DND-41 (cell line): Measurements from ENCODE around the gene BCAN.
A peak's percentile ranks its signal among the peaks of the same experiment; 100 is the strongest.

Experiments used
- ATAC-seq: fragments of 200-7000 bp; cut with Tn5 transposase; 3 replicates; pipeline ENCODE4 v1.9.1; 2021; ENCODE audit warnings: low read depth; ENCODE audit not compliant: insufficient read depth
- DNase-seq: peaks from one replicate; pipeline ENCODE4 v3.0.0-alpha.2; 2020
- H2AFZ ChIP-seq: 2 replicates; pipeline ENCODE4 v1.6.0; 2012; ENCODE audit warnings: low read depth, low read length
- H3K27ac ChIP-seq: 2 replicates; pipeline ENCODE4 v1.5.1; 2012; ENCODE audit warnings: low read length, inconsistent platforms
- H3K27me3 ChIP-seq: fragments of 200-600 bp; sonication (generic); 2 replicates; pipeline ENCODE4 v1.6.0; 2012; ENCODE audit warnings: low read length, mild to moderate bottlenecking, inconsistent platforms; ENCODE audit not compliant: insufficient read depth, poor library complexity
- H3K36me3 ChIP-seq: 2 replicates; pipeline ENCODE4 v1.5.1; 2012; ENCODE audit warnings: low read length, inconsistent platforms; ENCODE audit not compliant: insufficient read depth
- H3K4me1 ChIP-seq: 2 replicates; pipeline ENCODE4 v1.5.1; 2012; ENCODE audit warnings: mild to moderate bottlenecking, low read length; ENCODE audit not compliant: insufficient read depth
- H3K4me2 ChIP-seq: 2 replicates; pipeline ENCODE4 v1.6.0; 2012; ENCODE audit warnings: mild to moderate bottlenecking, moderate library complexity, low read length, inconsistent platforms; ENCODE audit not compliant: insufficient read depth
- H3K4me3 ChIP-seq, 2 experiments: fragments of 200-600 bp in 1 of 2; shearing (Covaris generic) in 1 of 2; 2 replicates each; pipeline ENCODE4 v1.5.1; 2012 to 2016; ENCODE audit warnings: inconsistent platforms in 2 of 2, low read length in 2 of 2, mild to moderate bottlenecking in 2 of 2, low read depth in 1 of 2, moderate library complexity in 1 of 2
- H3K79me2 ChIP-seq: 2 replicates; pipeline ENCODE4 v1.6.0; 2012; ENCODE audit warnings: low read length, inconsistent platforms; ENCODE audit not compliant: insufficient read depth
- H3K9ac ChIP-seq: 2 replicates; pipeline ENCODE4 v1.6.0; 2012; ENCODE audit warnings: low read depth, mild to moderate bottlenecking, inconsistent platforms, low read length, moderate library complexity
- H3K9me3 ChIP-seq: 2 replicates; pipeline ENCODE4 v1.5.1; 2012; ENCODE audit warnings: low read length, moderate library complexity, mild to moderate bottlenecking, inconsistent platforms; ENCODE audit not compliant: insufficient read depth, severe bottlenecking
- H4K20me1 ChIP-seq: 2 replicates; pipeline ENCODE4 v1.6.0; 2012; ENCODE audit warnings: low read length; ENCODE audit not compliant: insufficient read depth
- EZH2 ChIP-seq: IDR thresholded peaks from 3 replicates; pipeline ENCODE4 v1.6.1; 2012; ENCODE audit warnings: borderline replicate concordance, low read depth, mild to moderate bottlenecking, moderate library complexity, low read length, inconsistent platforms; ENCODE audit not compliant: severe bottlenecking
- TF ChIP-seq, protein P1 (sequence below): IDR thresholded peaks from 2 replicates; pipeline ENCODE4 v1.5.1; 2012; ENCODE audit warnings: borderline replicate concordance, low read length, moderate library complexity, mild to moderate bottlenecking; ENCODE audit not compliant: poor library complexity, severe bottlenecking; ENCODE audit errors: extremely low read depth

The BCAN gene

DNA sequence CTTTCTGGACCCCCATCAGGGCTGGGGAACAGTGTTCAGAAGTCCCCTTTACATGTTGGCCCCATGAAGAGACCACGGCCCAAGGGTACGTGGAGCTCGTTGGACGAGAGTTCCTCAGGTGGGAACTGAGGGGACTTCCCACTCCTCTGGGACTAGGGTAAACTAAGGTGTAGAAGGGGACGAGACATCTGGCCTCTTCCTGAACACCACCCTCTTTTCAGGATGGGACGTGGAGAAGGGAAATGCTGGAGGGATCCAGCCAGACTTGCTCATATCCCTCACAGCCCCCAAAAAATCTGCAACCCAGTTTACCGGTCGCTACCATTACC is 48.3 kb upstream of the BCAN start:
- Histone ChIP-seq H3K27me3 (no peaks in the 10 kb centered on the region), H3K9ac (peak overlapping the region; percentile 95; the same call in 1 of the 2 replicates), H3K4me3 (no peak overlapping the region), H3K4me1 (peaks cover 30% of the 10 kb centered on the region), H2AFZ (no peak overlapping the region), H3K9me3 (no peaks in the 10 kb centered on the region), H3K27ac (peak overlapping the region; percentile 96; the same call in 1 of the 2 replicates), H3K4me2 (peak overlapping the region; percentile 92; the same call in 1 of the 2 replicates), H4K20me1 (peaks cover 13% of the 10 kb centered on the region; the same call in 1 of the 2 replicates), H3K36me3 (peaks cover 62% of the 10 kb centered on the region), H3K79me2 (peaks cover 30% of the 10 kb centered on the region)
- no peak for ATAC-seq
- TF ChIP-seq EZH2 = no peak
- TF ChIP-seq, protein P1, sequence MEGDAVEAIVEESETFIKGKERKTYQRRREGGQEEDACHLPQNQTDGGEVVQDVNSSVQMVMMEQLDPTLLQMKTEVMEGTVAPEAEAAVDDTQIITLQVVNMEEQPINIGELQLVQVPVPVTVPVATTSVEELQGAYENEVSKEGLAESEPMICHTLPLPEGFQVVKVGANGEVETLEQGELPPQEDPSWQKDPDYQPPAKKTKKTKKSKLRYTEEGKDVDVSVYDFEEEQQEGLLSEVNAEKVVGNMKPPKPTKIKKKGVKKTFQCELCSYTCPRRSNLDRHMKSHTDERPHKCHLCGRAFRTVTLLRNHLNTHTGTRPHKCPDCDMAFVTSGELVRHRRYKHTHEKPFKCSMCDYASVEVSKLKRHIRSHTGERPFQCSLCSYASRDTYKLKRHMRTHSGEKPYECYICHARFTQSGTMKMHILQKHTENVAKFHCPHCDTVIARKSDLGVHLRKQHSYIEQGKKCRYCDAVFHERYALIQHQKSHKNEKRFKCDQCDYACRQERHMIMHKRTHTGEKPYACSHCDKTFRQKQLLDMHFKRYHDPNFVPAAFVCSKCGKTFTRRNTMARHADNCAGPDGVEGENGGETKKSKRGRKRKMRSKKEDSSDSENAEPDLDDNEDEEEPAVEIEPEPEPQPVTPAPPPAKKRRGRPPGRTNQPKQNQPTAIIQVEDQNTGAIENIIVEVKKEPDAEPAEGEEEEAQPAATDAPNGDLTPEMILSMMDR = no peak
- DNase-seq = no peak

DNA sequence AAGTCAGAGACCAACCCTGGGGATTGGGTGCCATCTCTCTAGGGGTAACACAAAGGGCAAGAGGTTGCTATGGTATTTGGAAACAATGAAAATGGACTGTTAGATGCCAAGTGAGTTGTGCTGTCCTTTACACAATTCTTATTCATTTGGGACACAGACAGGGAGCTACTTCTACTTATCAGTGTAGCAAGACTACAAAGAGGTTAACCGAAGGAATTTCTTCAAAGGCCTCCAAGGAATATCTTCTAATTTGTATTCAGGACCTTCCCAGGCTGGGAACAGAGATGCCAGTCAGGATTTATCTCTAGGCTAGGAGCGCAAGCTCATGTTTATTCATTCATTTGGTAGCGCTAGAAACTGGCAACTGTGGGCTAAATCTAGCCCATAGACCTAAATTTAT is 47.7 kb upstream of the BCAN start:
- Histone ChIP-seq H3K4me2 (no peak overlapping the region), H4K20me1 (peaks cover 13% of the 10 kb centered on the region; the same call in 1 of the 2 replicates), H3K4me3 (no peak overlapping the region), H3K79me2 (peaks cover 36% of the 10 kb centered on the region), H3K9me3 (no peaks in the 10 kb centered on the region), H3K27me3 (no peaks in the 10 kb centered on the region), H3K4me1 (peaks cover 30% of the 10 kb centered on the region), H3K9ac (no peak overlapping the region), H2AFZ (no peak overlapping the region), H3K27ac (no peak overlapping the region), H3K36me3 (peaks cover 67% of the 10 kb centered on the region)
- ATAC-seq = no peak
- TF ChIP-seq, protein P1 = no peak
- TF ChIP-seq EZH2 = no peak
- no peak for DNase-seq

DNA sequence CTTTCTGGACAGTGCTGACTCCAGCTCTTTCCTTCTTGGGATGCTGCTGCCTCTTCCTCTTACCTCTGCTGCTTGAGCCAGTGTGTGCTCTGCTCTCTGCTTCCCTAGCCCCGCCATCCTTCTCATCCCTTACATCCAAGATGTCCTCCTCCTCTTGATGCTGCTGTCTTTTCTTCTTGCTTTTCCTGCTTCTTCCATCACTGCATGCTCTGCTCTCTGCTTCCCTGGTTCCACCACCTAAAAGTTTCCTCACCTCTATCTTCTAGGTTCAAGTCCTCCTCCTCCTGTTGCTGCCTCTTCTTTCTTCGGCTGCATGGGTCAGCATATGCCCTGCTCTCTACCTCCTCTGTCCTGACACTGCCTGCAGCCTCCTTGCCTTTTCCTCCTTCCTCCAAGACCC is 46.9 kb upstream of the BCAN start:
- TF ChIP-seq EZH2 = no peak
- TF ChIP-seq, protein P1 = no peak
- peaks cover 13% of the 10 kb centered on the region; the same call in 1 of the 2 replicates for H4K20me1 ChIP-seq
- no peak overlapping the region; the same call in 1 of the 2 replicates for H3K27ac ChIP-seq
- H3K9me3 ChIP-seq = no peaks in the 10 kb centered on the region
- no peaks in the 10 kb centered on the region for H3K27me3 ChIP-seq
- peaks cover 71% of the 10 kb centered on the region for H3K36me3 ChIP-seq
- peaks cover 38% of the 10 kb centered on the region for H3K4me1 ChIP-seq
- no peak overlapping the region for H3K4me2 ChIP-seq
- H2AFZ ChIP-seq = no peak overlapping the region
- no peak overlapping the region for H3K9ac ChIP-seq
- ATAC-seq (no peak), DNase-seq (no peak)
- no peak overlapping the region for H3K4me3 ChIP-seq
- H3K79me2 ChIP-seq = peaks cover 44% of the 10 kb centered on the region

DNA sequence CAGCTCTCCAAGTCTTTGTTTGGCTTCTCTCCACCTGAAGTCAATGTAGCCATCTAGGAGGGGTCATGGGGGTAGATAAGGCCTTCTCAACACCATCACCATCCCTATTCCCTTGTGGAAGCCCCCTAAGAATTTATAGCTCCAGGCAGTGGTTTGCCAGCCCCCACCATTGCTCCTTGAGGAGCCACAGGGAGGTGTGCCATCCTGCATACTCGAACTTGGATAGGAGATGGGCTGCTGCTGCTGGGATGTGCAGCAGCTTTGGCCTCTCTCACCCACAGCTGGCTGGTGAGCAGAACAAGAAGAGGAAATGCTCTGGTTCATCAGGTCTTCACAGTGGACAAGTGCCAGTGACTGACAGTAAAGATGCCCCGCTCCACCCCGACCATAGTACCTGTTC is 45.5 kb upstream of the BCAN start:
- H3K4me2 ChIP-seq = no peak overlapping the region
- H2AFZ ChIP-seq = no peak overlapping the region
- no peak overlapping the region for H3K4me3 ChIP-seq
- peaks cover 33% of the 10 kb centered on the region for H3K4me1 ChIP-seq
- H3K36me3 ChIP-seq = peaks cover 71% of the 10 kb centered on the region
- no peaks in the 10 kb centered on the region for H3K9me3 ChIP-seq
- peaks cover 56% of the 10 kb centered on the region for H3K79me2 ChIP-seq
- ATAC-seq = no peak
- TF ChIP-seq EZH2 = no peak
- TF ChIP-seq, protein P1 = no peak
- no peak overlapping the region for H3K9ac ChIP-seq
- no peak for DNase-seq
- peaks cover 13% of the 10 kb centered on the region; the same call in 1 of the 2 replicates for H4K20me1 ChIP-seq
- H3K27me3 ChIP-seq = no peaks in the 10 kb centered on the region
- no peak overlapping the region for H3K27ac ChIP-seq
